ENCODE results near the gene GJA8.
"Not testable (repeated sequence)": the region's sequence is repeated elsewhere in the genome, so short reads cannot be mapped to it uniquely, and the experiment has no call there.

The GJA8 gene

DNA sequence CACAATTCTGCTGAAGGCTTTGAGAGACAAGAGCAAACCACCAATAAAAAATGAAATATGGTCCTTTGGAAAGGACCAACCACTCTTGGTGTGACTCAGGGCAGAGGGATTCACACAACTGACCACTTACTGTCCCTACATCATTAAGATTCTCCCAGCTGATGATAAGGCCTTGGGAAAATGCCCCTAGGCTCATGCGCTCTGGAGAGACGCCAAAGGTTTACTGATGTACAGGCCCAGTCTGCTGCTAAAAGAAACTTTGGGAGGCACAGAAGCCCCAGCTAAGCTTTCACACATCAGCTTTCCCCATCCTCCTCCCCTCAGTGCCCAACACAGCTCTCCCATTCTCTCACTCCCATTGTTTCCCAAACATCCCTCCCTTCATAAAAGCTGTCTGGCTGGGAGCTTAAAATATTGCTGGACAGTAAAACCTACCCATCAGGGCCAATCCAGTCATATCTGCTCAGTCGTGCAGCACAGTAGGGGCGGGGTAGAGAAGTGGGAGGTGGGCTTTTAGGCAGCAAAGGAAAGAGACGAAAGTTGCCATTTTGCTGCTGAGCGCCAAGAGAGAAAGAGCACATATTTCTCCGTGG, at the start of gene GJA8:
TSS of gene GJA8 (plus strand) at position 543 of the 593 bp plus-strand sequence. CDS start 5,161 bp downstream, outside the sequence.
- no peak for DNase-seq

DNA sequence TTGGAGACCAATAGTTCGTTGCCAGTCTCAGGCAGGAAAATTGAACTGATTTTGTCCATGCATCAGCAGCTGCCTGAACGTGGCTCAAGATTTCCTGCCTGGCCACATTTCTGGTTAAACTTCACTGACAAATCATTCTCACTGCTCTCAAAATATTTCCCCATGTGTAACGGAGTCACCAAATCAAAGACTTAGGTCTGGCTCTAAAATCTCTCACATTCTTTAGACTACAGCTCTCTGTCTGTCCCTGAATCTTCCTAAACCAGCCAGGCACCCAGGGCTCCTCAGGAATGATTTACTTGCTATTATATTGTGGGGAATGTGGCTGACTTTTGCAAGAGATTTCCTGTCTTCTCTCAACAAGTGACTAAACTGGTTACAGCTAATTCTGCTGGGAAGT, 49.2 kb upstream of the GJA8 start:
- no peak for DNase-seq

DNA sequence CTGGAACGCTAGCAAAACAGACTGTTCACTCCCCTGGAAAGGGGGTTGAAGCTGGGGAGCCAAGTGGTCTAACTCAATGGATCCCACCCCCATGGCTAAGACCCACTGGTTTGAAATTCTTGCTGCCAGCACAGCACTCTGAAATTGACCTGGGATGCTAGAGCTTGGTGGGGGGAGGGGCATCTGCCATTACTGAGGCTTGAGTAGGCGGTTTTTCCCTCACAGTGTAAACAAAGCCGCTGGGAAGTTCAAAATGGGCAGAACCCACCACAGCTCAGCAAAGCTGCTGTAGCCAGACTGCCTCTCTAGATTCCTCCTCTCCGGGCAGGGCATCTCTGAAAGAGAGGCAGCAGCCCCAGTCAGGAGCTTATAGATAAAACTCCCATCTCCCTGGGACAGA, 47.6 kb upstream of the GJA8 start:
- DNase-seq, result not testable (repeated sequence)

DNA sequence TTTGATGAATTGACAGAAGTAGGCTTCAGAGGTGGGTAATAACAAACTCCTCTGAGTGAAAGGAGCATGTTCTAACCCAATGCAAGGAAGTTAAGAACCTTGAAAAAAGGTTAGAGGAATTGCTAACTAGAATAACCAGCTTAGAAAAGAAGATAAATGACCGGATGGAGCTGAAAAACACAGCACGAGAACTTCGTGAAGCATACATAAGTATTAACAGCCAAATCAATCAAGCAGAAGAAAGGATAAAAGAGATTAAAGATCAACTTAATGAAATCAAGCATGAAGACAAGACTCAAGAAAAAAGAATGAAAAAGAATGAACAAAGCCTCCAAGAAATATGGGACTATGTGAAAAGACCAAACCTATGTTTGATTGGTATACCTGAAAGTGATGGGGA, 46.6 kb upstream of the GJA8 start:
- DNase-seq, result not testable (repeated sequence)

DNA sequence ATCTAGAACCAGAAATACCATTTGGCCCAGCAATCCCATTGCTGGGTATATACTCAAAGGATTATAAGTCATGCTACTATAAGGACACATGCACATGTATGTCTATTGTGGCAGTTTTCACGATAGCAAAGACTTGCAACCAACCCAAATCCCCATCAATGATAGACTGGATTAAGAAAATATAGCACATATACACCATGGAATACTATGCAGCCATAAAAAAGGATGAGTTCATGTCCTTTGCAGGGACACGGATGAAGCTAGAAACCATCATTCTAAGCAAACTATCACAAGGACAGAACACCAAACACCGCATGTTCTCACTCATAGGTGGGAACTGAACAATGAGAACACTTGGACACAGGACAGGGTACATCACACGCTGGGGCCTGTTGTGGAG, 35.4 kb upstream of the GJA8 start:
- not testable (repeated sequence) for DNase-seq

DNA sequence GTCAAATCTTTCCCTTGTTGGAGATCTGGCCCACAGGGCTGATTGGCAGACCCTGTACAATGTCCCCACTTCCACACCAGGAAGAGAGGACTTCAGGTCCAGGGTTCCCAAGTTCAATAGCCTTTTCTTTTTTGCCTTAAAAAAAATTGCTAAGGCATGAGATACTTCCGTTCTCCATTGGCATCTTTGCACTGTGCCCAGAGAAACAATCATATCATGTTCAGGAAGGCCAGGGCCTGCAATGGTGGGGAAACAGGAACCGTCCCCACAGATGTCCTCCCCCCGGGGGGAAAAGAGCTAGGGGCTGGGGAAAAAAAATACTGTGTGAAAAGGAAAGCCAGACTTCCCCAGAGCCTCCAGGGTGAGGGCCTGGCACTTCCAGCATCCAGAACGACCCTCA, 24.6 kb upstream of the GJA8 start:
- DNase-seq, result no peak

DNA sequence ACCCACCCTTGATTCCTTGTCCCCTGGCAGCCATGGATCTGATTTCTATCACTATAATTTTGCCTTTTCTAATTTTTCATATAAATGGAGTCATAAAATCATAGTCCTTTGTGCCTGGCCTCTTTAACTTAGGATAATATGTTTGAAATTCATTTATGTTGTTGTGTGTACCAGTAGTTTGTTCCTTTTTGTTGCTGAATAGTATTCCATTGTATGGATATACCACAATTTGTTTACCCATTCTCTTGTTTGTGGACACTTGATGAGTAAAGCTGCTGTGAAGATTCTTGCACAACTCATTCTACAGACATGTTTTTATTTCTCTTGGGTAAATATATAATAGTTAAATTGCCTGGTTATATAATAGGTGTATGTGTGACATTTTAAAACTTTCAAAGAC, 22.7 kb upstream of the GJA8 start:
- no peak for DNase-seq

DNA sequence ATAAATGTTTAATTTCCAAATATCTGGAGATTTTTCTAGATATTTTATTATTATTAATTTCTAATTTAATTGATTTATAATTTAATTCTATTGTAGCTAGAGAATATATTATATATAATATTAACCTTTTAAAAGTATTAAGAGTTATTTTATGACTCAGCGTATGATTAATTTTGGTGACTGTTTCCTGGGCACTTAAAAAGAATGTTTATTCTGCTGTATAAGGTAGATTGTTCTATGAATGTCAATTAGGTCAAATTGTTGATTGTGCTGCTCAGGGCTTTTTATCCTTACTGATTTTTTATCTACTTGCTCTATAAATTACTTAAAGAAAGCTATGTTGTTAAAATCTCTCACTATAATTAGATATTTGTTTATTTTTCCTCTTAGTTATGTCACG, 20.1 kb upstream of the GJA8 start:
- DNase-seq, result no peak

DNA sequence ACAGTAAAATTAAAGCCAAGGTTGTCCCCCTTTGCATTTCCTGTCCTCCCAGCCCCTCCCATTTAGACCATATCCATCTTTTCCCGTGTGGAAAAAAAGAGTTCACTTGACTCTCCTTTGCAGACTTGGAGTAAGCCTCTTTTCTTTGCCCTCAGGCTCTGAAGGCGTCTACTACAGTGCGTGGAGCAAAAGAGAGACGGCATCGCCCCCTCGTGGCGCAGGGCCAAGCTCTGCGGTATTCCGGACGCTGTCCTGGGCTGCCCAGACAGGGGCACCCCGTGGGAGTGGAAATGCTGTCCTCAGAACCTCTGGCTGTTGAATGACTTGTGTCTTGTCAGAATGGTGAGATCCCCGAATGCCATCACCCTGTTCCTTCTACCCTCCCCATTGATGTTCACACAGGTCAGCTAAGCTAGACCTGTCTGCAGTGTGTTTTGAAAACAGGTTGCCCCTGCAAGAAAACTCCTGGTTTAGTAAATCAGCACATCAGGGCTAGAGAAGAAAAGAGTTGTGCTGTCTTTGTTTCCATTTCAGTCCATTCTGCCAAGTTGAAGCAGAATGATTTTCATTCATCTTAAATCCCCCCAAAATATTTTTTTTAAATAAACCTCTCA, 12.3 kb upstream of the GJA8 start:
- peak; percentile 57 for DNase-seq

DNA sequence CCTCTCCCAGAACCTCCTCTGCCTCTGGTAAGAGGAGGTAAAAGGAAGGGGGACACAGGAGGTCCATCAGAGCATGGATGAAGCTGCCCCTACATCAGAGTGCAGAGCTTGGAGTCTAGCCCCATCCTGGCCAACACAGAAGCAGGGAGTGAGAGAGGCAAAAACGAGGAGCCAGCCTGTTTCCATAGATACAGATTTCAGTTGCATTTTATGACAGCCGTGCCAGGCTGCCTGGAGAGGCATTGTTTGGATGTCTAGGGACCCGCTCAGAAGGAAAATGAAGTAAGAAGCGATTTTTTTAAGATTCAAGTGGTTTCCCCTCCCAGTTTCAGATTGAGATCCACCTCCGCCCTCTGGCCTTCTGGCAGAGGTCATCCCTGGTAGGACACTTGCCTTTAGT, 11.5 kb upstream of the GJA8 start:
- DNase-seq, result no peak

DNA sequence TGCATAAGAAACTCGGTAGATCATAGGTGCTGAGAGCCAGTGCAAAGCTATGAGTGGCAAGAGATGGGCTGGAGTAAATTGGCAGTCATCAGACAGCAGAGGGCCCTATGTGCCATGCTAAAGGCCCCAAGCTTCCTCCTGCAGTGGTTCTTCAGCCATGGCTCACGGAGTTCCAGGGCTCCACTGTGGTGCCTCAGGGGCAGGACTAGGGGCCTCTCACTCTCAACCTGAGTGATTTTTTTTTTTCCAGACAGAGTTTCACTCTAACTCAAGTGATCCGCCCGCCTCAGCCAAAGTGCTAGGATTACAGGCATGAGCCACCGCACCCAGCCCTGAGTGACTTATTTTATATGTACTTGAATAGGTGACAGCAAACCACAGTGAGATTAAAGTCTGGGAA, 10.4 kb upstream of the GJA8 start:
- DNase-seq, result no peak

DNA sequence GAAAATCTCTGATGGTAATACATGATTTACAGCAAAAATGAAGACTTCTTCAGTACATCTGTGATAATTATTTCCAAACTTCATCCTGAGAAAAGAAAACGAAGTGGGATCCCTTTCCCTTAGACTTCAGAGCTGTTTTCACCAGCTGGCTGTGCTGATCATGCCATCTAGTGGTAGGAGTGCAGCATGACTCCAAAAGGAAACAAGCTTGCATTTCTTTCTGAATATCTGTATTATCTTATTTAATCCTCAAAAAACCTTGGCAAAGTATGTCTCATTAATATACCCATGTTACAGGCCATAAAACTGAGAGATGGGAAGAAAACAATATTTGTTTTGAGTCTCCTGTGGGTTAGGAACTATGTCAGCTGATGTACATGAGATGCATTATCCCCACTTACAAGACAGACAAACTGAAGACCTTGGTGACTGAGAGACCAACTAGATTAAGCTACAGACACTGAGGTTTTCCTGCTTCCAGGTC, 9.8 kb upstream of the GJA8 start:
- peak; percentile 22 for DNase-seq

DNA sequence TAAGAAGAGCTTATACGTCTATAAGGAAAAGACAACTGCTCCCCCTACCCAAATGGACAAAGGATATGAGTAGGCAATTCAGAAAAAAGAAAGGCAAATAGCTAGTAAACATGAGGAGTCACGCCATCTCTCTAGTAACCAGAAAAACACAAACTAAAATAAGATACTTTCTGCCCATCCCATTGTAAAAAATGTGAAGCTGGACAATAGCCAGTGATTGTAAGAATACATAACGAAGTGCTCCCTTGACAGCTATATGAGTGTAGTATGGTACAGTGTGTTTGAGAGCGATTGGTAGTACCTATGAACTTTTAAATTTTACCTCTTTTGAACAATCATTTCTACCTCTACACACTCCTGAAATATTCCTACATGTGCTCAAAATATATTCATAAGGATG, 7.5 kb upstream of the GJA8 start:
- no peak for DNase-seq

DNA sequence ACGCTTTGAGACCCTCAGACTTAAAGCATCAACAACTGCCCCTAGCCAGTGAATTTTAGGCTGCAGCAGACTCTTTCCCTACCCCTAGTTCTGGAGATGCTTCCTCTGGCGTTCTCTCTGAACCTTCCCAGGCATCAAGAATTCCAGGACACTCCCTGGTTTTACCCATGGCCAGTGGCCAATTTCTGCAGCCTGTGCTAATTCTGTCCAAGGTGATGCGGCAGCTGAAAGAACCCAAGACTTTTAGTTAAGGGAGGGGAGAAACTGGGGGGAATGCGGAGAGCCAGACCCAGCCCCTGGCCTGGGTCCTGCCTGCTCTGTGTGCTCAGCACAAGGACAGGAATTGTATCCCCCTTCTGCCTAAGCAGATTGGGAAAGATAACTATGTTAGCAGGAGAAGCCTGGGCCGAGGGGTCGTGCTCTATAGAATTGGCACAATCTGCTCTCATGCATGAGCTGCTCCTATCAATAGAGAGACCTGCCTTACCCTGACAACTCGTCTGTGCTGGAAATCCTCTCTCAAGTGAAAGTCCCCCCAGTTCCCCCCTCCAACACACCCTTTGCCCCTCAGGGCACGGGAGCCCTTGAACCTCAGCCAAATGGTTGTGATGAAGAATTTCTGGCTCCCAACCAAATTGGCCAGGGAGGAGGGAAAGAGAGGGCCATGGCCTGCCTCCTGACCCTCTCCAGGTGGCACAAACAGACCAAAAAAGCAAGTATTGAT, 5.4 kb upstream of the GJA8 start:
- no peak for DNase-seq

DNA sequence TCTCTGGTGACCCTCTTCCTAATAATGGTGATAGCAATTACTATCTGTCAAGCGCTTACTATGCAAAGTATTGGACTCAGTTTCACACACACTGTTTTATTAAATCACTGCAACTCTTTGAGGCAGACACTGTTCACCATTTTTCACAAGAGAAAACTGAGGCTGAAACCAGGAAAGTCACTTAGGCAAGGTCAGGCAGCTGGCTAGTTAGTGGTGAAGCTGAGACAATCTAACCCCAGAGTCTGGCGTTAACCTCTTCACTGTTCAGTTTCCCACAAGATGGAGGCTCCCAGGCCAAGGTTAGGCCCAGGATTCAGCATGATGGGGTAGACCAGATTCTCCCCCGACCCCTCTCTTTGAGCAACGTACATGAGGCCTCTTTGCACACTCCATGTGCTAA, 4.8 kb upstream of the GJA8 start:
- DNase-seq, result no peak

DNA sequence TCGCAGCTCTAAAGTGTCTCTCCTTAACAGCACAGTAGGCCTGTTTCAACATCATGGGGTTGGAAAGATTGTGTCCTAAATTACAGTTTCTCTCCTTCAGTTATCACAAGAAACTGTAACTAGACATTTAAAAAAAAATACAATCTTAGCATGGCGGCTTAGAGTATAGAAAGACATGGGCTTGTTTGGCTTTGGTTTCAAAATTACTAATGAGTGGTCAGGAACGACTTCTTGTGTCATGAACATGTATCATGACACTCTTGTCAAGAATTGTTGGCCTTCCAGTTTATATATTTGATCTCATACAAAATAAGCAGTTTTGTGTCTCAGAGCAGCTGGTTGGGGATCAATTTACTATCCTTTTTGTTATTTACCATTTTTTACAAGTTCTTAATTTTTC, 2.1 kb downstream of the GJA8 start:
- no peak for DNase-seq

DNA sequence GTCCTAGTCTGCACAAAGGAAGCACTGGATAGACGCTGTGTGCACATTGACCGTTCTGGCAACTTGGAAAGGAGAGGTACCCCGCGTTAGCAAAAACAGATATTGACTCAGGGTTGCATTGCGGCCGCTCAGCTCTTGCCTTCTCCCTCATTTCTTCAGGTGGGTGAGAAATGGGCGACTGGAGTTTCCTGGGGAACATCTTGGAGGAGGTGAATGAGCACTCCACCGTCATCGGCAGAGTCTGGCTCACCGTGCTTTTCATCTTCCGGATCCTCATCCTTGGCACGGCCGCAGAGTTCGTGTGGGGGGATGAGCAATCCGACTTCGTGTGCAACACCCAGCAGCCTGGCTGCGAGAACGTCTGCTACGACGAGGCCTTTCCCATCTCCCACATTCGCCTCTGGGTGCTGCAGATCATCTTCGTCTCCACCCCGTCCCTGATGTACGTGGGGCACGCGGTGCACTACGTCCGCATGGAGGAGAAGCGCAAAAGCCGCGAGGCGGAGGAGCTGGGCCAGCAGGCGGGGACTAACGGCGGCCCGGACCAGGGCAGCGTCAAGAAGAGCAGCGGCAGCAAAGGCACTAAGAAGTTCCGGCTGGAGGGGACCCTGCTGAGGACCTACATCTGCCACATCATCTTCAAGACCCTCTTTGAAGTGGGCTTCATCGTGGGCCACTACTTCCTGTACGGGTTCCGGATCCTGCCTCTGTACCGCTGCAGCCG, 5.4 kb downstream of the GJA8 start:
- DNase-seq, result no peak

DNA sequence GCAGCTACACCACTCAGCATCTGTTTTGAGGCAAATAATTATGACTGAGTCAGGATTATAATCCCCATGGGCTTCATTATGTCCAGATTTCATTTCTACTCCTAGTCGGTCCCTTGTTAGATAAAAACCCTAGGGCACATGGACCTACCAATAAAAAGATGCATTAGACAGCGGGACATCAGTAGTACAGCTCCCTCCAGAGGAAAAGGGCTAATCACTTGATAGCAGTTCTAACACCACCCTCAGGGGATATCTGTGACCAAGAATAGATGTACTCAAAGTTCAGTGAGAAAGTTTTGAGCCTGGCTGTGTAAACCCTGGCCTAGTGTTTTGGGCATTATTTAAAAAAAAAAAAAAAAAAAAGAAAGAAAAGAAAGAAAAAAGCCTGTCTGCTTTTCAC, 10.0 kb downstream of the GJA8 start:
- no peak for DNase-seq

DNA sequence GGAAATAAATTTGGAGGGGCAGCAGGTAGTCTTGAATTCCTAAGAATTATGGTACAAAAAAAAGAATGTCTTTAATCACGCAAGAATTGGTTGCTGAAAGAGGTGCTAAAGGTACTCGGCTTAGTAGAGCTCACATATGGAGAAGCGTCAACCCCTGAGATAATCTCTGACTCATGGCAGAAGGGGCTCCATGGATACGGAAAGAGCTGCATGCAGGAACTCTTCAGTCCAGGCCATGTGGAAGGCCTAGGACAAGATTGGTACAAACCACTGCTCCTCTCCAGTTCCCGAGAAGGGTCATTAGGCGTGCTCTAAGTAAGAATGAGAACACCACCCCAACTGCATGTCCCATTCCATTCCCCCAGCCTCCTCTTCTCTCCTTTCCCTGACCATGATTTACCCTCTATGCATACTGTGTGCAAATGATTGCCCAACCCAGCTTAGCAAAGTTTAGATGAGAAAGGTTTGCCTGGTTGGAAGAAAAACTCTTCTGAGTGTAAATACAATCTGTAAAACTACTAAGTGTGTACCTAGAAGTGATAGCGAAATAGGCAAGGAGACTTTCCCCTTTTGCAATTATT, 10.9 kb downstream of the GJA8 start:
- DNase-seq, result no peak

DNA sequence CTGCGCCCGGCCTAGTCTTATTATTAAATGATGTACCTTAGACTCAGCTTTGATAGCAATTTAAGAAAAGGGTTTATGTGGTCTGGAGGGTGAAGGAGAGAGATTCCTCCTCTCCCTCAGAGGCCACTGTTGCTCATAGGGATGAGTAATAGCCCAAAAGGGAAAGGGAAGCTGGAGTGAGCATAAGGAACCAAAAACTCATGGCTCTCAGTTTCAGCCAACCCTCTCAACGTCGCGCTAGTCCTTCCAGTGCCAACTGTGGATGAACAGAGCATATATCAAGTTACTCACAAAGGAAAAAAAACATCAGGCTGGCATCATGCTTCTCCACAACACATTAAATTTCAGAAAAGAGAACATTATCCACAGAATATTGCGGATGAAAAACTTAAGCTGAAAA, 17.3 kb downstream of the GJA8 start:
- no peak for DNase-seq

DNA sequence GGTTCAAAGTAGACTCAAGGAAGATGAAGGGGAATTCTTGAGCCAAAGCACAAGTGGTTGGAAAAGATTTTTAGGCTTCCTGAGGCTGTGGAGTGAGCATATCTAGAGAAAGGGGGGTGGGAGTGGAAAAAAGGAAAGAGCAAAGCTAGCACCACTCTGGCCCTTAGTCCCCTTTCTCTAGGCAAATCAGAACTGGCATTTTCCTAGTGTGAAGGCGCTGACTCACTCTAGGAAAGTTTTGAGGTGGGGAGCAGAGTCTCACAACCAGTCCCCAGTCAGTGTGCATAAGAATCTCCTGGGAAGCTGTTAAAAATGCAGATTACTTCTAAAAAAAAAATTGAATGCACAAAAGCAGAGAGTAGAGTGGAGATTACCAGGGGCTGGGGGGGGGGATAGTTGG, 22.2 kb downstream of the GJA8 start:
- no peak for DNase-seq

DNA sequence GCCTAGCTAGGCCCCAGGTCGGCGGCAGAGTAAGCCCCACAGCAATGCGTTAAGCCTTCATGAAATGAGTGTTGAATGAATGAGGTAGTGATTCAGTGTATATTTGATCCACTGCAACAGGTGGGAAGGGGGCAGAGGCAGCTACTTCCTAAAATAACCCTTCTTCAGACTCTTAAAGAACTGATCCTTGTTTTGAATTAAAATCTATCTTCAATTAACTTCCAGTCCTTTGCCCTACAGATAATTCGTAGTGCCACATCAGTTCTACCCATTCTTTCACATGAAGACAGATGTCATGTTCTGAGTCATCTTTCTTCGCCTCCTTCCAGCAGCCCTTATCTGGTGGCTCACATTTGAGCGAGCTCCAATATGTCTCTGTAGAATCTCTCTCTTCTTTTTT, 24.6 kb downstream of the GJA8 start:
- DNase-seq, result not testable (repeated sequence)

DNA sequence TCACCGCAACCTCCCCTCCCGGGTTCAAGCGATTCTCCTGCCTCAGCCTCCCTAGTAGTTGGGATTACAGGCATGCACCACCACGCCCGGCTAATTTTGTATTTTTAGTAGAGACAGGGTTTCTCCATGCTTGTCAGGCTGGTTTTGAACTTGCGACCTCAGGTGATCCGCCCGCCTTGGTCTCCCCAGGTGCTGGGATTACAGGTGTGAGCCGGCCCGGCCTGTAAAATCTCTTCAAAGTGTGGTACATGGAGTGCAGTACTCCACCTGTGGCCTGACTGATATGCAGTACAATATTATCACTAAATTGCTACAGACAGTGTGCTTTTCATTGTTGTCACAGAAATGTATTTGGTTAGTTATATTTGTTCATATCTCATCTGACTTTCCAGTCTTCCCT, 25.1 kb downstream of the GJA8 start:
- DNase-seq, result not testable (repeated sequence)

Measured in stimulated activated CD4-positive, alpha-beta T cell treated with anti-CD3 and anti-CD28 coated beads, Interleukin-4, amount 100 ng/mL, for 24 hours (primary cell).